MM.1S (cell line): ENCODE data around the gene TIMM44.

Experiments
- DNase-seq: peaks from one replicate; pipeline ENCODE4 v3.0.0-alpha.2; 2015
- H2AFZ ChIP-seq: fragments of 300-600 bp; sonication (generic); 2 replicates; pipeline ENCODE4 v1.6.0; 2016; ENCODE audit warnings: antibody characterized with exemption, low read length
- H3F3A ChIP-seq: fragments of 300-600 bp; sonication (generic); 2 replicates; pipeline ENCODE4 v1.6.1; 2016; ENCODE audit warnings: mild to moderate bottlenecking, antibody characterized with exemption, low read length, moderate library complexity, mixed read lengths; ENCODE audit not compliant: insufficient read depth
- H3K27ac ChIP-seq: fragments of 300-600 bp; sonication (generic); 2 replicates; pipeline ENCODE4 v1.5.1; 2016; ENCODE audit warnings: mild to moderate bottlenecking, low read length
- H3K27me3 ChIP-seq: fragments of 300-600 bp; sonication (generic); replicated peaks from 2 replicates; pipeline ENCODE4 v1.6.0; 2016; ENCODE audit warnings: low read length; ENCODE audit not compliant: insufficient read depth
- H3K36me3 ChIP-seq: fragments of 300-600 bp; sonication (generic); replicated peaks from 2 replicates; pipeline ENCODE4 v1.6.1; 2016; ENCODE audit warnings: mild to moderate bottlenecking, low read length, mixed read lengths; ENCODE audit not compliant: insufficient read depth
- H3K4me1 ChIP-seq: fragments of 300-600 bp; sonication (generic); 2 replicates; pipeline ENCODE4 v1.6.1; 2016; ENCODE audit warnings: low read length, mixed read lengths
- H3K4me2 ChIP-seq: fragments of 300-600 bp; sonication (generic); 2 replicates; pipeline ENCODE4 v1.6.0; 2016; ENCODE audit warnings: low read depth, low read length
- H3K4me3 ChIP-seq: fragments of 300-600 bp; sonication (generic); 2 replicates; pipeline ENCODE4 v1.5.1; 2016; ENCODE audit warnings: low read length, mixed read lengths
- H3K79me2 ChIP-seq: fragments of 300-600 bp; sonication (generic); 2 replicates; pipeline ENCODE4 v1.6.1; 2016; ENCODE audit warnings: mixed run types, low read length, mixed read lengths
- H3K9ac ChIP-seq: fragments of 300-600 bp; sonication (generic); 2 replicates; pipeline ENCODE4 v1.6.1; 2016; ENCODE audit warnings: low read length, mixed read lengths
- H3K9me2 ChIP-seq: fragments of 300-600 bp; sonication (generic); replicated peaks from 2 replicates; pipeline ENCODE4 v1.6.1; 2016; ENCODE audit warnings: mild to moderate bottlenecking, low read length, mixed read lengths; ENCODE audit not compliant: insufficient read depth
- H3K9me3 ChIP-seq: fragments of 300-600 bp; sonication (generic); replicated peaks from 2 replicates; pipeline ENCODE4 v1.6.1; 2016; ENCODE audit warnings: mild to moderate bottlenecking, low read length, mixed read lengths; ENCODE audit not compliant: insufficient read depth
- H4K20me1 ChIP-seq: fragments of 300-600 bp; sonication (generic); 2 replicates; pipeline ENCODE4 v1.6.1; 2016; ENCODE audit warnings: mild to moderate bottlenecking, low read length, moderate library complexity, mixed read lengths; ENCODE audit not compliant: insufficient read depth
- EZH2 ChIP-seq: fragments of 300-600 bp; sonication (generic); optimal IDR thresholded peaks from 2 replicates; pipeline ENCODE3; 2017; ENCODE audit warnings: low read depth, mild to moderate bottlenecking, antibody characterized with exemption, low read length, mixed read lengths
- EZH2phosphoT487 ChIP-seq: fragments of 300-600 bp; sonication (generic); IDR thresholded peaks from 2 replicates; pipeline ENCODE4 v1.6.1; 2018; ENCODE audit warnings: antibody characterized with exemption, low read length
- TF ChIP-seq, protein P1 (sequence below): fragments of 300-600 bp; sonication (generic); IDR thresholded peaks from 2 replicates; pipeline ENCODE4 v1.5.1; 2016; ENCODE audit warnings: antibody characterized with exemption, low read length, mixed read lengths

The TIMM44 gene

DNA sequence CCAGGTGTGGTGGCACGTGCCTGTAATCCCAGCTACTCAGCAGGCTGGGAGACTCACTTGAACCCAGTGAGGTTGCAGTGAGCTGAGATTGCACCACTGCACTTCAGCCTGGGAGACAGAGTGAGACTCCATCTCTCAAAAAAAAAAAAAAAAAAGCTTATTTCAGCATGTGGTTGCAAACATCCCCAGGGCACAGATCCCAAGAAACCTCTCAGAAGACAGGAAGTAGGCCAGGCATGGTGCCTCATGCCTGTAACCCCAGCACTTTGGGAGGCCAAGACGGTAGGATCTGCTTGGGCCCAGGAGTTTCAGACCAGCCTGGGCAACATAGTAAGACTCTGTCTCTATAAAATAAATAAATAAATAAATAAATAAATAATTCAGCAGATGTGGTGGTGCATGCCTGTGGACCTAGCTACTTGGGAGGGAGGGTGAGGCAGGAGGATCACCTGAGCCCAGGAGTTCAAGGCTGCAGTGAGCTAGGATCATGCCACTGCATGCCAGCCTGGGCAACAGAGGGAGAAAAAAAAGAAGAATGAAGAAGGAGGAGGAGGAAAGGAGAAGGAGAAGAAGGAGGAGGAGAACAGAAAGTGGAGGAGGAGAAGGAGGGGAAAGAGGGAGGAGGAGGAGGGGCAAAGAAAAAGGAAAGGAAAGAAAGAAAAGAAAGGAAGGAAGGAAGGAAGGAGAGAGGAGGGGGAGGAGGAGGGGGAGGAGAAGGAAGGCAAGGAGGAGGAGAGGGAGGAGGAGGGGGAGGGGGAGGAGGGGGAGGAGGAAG lies 59.5 kb downstream of the TIMM44 start:
- Histone ChIP-seq H2AFZ (no peak overlapping the region), H3F3A (no peaks in the 10 kb centered on the region), H3K9me2 (no peaks in the 10 kb centered on the region), H3K9me3 (no peaks in the 10 kb centered on the region), H3K79me2 (no peaks in the 10 kb centered on the region), H3K4me3 (no peak overlapping the region), H3K4me1 (no peaks in the 10 kb centered on the region), H3K36me3 (no peaks in the 10 kb centered on the region), H3K27me3 (peaks cover 37% of the 10 kb centered on the region), H4K20me1 (no peaks in the 10 kb centered on the region), H3K4me2 (no peak overlapping the region), H3K27ac (no peak overlapping the region), H3K9ac (no peak overlapping the region)
- TF ChIP-seq EZH2phosphoT487 (no peak), EZH2 (no peak)
- TF ChIP-seq, protein P1, sequence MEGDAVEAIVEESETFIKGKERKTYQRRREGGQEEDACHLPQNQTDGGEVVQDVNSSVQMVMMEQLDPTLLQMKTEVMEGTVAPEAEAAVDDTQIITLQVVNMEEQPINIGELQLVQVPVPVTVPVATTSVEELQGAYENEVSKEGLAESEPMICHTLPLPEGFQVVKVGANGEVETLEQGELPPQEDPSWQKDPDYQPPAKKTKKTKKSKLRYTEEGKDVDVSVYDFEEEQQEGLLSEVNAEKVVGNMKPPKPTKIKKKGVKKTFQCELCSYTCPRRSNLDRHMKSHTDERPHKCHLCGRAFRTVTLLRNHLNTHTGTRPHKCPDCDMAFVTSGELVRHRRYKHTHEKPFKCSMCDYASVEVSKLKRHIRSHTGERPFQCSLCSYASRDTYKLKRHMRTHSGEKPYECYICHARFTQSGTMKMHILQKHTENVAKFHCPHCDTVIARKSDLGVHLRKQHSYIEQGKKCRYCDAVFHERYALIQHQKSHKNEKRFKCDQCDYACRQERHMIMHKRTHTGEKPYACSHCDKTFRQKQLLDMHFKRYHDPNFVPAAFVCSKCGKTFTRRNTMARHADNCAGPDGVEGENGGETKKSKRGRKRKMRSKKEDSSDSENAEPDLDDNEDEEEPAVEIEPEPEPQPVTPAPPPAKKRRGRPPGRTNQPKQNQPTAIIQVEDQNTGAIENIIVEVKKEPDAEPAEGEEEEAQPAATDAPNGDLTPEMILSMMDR: no peak
- no peak for DNase-seq

DNA sequence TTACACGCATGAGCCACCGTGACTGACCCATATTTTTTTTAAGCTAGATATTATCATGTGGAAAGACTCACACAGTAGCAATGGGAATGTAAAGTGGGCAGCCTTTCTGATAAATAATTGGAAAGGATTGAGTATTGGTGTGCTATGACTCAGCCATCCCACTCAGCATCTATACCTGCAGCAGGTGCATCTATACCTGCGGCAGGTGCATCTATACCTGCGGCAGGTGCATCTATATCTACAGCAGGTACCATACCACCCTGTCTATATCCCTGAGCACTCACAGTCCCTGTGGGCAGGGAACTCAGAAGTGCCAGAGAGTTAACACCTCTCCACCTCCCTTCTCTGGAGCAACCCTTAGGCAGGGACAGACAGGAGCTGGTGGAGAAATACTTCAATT lies 60.4 kb downstream of the TIMM44 start:
- no peak overlapping the region for H3K4me3 ChIP-seq
- H2AFZ ChIP-seq: no peak overlapping the region
- no peak overlapping the region for H3K27ac ChIP-seq
- no peaks in the 10 kb centered on the region for H3K4me1 ChIP-seq
- no peak for TF ChIP-seq EZH2
- TF ChIP-seq, protein P1: no peak
- TF ChIP-seq EZH2phosphoT487: no peak
- no peak overlapping the region for H3K4me2 ChIP-seq
- H3F3A ChIP-seq: no peaks in the 10 kb centered on the region
- no peaks in the 10 kb centered on the region for H4K20me1 ChIP-seq
- peaks cover 28% of the 10 kb centered on the region for H3K27me3 ChIP-seq
- DNase-seq: no peak
- H3K36me3 ChIP-seq: no peaks in the 10 kb centered on the region
- no peaks in the 10 kb centered on the region for H3K79me2 ChIP-seq
- no peak overlapping the region for H3K9ac ChIP-seq
- H3K9me3 ChIP-seq: no peaks in the 10 kb centered on the region
- H3K9me2 ChIP-seq: no peaks in the 10 kb centered on the region

DNA sequence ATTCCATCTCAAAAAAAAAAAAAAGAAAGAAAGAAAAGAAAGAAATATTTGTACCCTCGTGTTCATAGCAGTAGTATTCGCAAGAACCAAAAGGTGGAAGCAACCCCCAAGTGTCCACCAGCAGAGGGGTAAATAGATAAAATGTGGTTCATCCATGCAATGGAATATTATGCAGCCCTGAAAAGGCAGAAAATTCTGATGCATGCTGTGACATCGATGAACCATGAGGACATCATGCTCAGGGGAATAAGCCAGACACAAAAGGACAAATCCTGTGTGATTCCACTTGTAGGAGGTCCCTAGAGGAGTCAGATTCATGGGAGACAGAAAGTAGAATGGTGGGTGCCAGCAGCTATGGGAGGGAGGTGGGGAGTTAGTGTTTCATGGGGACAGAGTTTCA lies 61.6 kb downstream of the TIMM44 start:
- peaks cover 24% of the 10 kb centered on the region for H3K27me3 ChIP-seq
- no peaks in the 10 kb centered on the region for H3K9me2 ChIP-seq
- H3K4me1 ChIP-seq: no peaks in the 10 kb centered on the region

More for the DNA sequence above, 61.6 kb downstream of the TIMM44 start:
- Histone ChIP-seq H3K9ac (no peak overlapping the region), H3K9me3 (no peaks in the 10 kb centered on the region), H3K4me3 (no peak overlapping the region), H3K79me2 (no peaks in the 10 kb centered on the region), H3K27ac (no peak overlapping the region), H2AFZ (no peak overlapping the region), H3F3A (no peaks in the 10 kb centered on the region), H4K20me1 (no peaks in the 10 kb centered on the region), H3K4me2 (no peak overlapping the region), H3K36me3 (no peaks in the 10 kb centered on the region)
- TF ChIP-seq, protein P1: no peak
- no peak for DNase-seq
